KBM-7 (cell line): ENCODE data around the gene MLLT3.

Experiments
- DNase-seq: peaks from one replicate; pipeline ENCODE4 v3.0.0-alpha.2; 2015
- in situ Hi-C: fragments of 300-500 bp; cut with MboI; formaldehyde crosslinking; loops from 2 replicates; pipeline ENCODE4 v1.14.3; 2020; ENCODE audit warnings: low sequenced_read_pairs, low pct_unique_long_range_greater_than_20kb, mixed read lengths

The MLLT3 gene

DNA sequence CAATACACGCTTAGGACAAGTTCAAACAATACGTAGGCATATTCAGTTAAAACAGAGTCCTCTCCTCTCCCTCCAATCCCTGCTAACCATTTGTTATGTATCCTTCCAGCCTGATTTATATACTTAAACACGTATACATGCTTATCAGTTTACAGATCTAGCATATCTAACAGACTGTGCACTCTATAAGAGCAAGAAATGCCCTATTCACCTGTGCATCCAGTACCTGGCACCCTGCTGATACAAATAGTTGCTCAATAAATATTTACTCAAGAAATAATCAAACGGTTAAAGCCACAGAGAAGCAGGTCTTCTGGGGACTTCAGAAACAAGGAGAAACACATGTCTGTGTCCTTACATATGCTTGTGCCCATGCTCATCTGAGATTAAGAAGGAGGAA lies 55.9 kb downstream of the MLLT3 start:
- in situ Hi-C loops = no loop called here
- no peak for DNase-seq

DNA sequence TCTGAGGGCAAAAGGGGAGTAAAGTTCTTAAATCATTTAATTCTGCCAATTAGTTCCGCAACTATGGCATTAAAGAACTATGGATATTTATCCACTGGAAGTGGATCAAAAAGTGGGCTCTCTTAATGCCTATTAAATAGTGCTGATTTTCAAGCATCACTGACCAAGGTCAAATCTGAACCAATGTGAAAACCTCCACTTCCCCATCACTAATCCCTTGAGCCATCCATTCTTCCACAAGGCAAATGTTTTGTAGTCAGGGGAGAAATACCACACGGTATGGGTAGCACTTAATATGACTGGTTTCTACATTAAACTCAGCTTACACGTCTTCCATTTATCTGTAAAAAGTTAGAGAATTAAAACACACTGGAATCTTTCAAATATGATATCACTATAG lies 57.6 kb downstream of the MLLT3 start:
- in situ Hi-C loops = no loop called here
- DNase-seq = no peak

DNA sequence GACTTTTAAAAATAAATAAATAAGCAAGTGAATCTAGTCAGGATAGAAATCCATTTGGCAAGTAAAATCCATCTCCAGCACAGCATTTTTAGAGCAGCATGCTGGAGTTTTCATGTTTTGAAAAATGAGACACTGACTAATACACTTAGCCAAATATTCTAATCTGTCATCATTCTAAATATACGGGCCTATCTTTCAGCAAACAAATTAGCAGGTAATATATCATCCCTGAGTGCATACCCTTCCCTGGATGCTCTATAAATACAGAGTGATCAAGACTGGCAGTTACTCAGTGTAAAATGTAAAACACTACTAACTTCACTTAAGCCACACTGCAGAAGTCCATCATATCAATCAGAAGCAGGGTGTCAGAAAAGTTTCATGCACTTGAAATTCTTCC lies 58.4 kb downstream of the MLLT3 start:
- in situ Hi-C loops = no loop called here
- no peak for DNase-seq

DNA sequence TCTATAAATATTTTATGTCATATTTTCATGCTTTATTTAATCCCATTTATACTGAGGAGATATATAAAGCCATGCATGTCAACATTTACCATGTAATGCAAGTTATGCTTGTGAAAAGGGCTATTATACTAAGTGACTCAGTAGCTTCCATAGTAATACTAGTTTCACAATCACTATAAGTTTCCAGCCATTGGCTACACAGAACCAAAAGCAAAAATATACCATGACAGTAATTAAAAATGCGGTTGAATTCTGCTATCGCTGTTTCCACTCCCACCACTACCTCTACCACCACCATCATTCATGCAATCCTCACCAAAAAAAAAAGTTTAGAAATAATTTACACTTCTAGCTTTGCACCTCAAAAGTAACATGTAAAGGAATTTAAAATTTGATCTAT lies 60.2 kb downstream of the MLLT3 start:
- DNase-seq = no peak
- in situ Hi-C loops = no loop called here

DNA sequence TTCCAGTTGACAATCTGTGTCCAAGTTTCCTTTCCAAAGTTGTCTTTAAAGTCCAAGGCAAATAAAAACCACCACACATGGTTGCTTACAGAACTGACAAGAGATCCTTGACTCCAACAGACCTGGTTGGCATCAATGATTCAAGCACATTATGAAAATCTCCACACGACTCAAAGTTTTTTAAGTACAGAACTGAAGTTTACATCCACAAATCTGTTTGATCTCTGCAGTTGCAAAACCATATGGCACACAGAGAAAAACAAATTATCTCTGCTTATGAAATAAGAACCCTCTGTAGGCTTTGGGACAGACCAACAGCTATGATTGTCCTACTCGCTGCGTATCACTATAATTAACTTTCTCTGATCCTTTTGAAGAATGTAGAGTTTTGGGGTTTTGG lies 60.8 kb downstream of the MLLT3 start:
- no peak for DNase-seq
- in situ Hi-C loops = no loop called here

DNA sequence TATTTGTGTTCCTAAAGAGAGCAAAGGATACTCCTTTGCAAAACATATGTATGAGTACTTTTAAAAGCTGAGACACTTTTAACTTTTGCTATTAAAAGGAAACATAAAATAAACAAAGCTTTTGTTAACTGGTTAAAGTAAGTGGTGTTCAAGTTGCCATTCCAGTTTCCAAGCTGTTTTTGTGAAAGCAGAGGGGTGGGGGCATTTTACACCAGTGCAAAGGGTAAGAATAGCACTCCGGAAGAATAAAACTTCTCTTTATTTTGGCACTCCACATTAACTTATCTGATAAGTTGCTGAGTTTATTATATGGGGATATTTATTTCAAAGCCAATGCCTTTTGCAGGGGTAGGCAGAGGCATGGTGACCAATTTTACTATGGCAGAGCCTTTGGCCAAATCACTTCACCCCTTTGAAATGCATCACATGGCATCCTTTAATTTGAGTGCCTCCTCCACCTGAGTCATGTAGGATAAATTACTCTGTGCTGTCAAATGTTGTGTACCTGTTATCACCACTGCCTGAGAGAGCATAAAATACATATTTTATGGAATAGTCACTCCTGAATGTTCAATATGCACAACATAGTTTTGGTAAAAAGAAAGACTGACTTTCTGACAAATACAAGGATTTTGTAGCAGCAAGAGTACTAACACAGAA lies 62.9 kb downstream of the MLLT3 start:
- in situ Hi-C loops = no loop called here
- DNase-seq = no peak

DNA sequence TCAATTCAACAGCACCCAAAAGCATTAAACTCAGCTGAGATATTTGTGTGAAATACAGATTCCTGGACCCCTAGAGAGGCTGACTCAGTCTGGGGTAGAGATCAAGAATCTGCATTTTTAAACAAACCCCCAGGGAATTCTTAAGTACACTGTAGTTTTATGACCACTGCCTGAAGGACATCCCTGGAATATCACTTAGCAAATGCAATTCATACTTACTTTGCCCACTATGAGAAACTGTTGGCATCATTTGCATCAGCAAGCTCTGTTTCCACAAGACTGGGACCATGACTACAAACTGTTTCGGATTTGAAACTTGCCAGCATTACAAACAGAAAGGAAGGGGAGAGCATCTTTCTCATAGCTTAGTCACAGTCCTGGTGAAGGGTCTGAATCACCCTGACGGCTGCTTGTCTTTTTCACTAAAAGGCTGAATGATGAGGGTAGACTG lies 63.7 kb downstream of the MLLT3 start:
- in situ Hi-C loops = no loop called here
- DNase-seq = no peak

DNA sequence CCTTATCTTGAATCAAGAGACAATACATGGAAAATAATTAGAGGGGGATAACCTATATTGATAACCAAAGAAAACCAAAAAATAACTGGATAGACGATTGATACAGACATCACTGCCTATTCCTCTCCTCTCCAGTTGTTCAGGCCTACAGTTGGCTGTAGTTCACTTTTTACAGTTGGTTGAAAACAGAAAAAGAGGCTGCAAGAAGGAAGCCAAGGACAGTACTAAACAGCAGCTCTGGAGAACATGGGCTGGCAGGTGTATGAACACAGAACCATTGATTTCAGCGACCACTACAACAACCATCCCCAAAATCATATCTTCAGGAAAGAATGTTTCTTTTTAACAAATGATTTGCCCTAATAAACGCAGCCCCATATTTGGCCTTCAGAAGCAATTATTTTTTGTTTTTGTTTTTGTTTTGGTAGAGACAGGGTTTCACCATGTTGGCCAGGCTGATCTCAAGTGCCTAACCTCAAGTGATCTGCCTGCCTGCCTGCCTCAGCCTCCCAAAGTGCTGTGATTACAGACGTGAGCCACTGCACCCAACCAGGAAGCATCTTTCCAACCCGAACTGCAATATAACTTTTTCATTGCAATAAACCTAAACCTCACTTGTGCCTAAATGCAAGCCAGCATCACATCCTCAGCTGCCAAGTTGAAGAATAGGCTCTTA lies 64.3 kb downstream of the MLLT3 start:
- in situ Hi-C loops = no loop called here
- DNase-seq = no peak

DNA sequence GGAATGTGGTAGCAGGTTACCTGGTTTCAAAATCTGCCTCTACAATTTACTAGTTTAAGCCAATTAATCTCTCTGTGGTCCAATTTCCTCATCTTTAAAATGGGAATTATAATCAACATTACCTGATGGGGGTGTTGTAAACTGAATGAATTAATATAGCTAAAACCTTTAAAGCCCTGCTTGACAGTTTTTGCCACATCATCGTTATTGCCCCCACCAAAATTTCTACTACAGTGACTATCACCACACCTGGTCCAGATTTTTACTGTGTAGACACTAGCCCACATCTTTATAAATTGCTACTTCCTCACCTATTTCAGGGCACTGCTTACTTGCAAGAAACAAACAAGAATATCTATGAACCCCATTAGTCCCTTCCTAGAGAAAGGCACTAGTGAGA lies 65.0 kb downstream of the MLLT3 start:
- in situ Hi-C loops = no loop called here
- DNase-seq = no peak

DNA sequence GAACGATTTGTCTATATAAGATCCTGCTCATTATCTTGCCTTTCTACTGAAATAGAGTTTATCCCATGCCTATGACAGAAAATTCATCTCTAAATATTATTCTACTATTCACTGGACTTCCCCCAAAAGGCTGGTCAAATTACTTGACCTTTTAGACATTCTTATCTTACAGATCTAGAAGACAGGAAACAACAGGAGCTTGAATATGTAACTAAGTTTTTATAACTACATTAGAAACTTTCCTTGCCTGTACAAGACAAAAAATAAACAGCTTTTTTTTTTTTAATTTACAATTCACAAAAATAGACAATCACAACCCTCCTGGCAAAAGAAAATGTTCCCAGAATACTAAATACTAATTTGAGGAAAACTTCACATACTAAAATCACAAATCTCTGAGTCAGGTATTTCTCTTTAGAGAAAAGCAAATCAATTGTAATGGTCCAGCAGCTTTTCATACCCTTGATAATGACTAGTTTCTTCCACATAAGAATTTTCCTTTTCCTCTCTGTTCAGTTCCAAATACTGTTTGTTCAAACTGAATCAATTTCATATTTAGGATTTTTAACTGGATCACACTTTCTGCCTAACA lies 68.6 kb downstream of the MLLT3 start:
- in situ Hi-C loops = no loop called here
- DNase-seq = no peak

DNA sequence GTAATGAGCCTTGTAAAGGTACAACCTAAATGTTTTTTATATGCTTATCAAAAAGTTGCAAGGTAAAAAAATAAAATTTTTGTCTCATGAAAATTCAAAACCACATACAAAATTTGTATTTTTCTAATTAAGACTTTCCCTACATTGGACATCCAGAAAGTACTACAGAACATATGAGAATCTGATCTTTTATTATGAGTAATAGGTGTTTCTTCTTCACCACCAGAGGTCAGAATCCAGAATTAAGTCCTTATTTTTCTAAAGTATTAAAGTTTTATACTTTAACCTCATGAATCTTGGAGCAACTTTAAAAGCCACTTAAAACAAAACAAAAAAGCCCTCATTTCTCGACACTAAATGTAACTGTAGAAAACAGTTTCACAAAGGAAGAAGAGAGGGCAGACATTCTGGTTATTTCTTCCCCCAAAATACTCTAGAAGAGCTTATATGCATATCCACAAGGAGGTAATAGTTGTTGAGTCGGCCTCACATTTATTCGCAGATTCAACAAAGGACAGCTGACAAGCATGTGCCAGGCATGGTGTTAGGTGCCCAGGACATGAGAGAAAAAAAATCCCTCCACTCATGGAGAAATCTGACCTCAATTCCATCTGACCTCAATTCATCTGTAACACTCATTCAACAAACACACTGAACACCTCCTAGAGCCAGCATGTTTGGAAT lies 69.3 kb downstream of the MLLT3 start:
- peak; percentile 19 for DNase-seq
- in situ Hi-C loops = no loop called here

DNA sequence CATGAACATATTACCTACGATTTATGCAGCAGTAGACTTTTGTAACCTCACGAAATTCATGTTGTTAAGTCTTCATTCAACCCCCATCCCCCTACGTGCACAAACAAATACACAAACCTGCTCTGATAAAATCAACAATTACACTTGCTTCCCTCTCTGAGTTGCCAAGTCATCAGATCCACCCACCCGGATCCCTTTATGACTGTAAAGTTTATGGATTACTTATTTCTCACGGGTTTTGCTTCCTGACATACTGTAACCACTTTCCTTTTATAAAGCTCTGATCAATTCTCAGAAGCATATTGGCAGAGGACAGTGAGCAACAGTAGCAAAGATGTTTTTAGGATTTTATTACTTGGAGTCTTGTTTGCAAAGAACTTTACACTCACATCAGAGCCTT lies 70.5 kb downstream of the MLLT3 start:
- DNase-seq = no peak
- in situ Hi-C loops = no loop called here

DNA sequence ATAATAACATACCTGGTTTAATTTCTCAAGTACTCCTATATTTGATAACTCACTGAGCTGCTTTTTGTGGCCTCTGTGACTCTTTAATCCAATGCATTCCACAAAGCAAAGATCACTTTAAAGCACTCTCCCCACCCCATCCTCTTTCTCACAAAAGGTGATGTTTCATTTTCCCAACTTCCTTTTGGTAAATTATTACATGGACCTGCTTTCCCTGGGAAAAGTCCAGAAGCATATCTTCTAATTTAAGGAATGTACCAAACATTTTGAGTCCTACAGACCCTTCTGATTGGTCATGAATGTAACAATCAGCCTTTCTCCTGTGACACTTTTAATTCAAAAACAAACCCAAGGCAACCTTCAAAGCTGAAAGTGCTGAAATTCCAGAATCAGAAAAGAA lies 71.1 kb downstream of the MLLT3 start:
- no peak for DNase-seq
- in situ Hi-C loops = no loop called here

DNA sequence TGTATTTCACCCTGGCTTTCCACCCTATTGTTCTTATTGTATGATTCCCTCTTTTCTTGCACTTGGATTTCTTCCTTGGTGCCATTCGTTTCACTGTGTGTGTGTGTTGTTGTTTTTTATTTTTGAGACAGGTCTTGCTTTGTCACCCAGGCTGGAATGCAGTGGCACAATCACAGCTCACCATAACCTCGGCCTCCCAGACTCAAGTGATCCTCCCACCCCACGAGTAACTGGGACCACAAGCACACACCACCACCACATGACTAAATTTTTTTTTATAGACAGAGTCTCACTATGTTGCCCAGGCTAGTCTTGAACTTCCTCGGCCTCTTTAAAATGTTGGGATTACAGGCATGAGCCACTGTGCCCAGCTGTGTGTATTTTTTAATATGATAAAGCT lies 72.0 kb downstream of the MLLT3 start:
- DNase-seq = no peak
- in situ Hi-C loops = no loop called here

DNA sequence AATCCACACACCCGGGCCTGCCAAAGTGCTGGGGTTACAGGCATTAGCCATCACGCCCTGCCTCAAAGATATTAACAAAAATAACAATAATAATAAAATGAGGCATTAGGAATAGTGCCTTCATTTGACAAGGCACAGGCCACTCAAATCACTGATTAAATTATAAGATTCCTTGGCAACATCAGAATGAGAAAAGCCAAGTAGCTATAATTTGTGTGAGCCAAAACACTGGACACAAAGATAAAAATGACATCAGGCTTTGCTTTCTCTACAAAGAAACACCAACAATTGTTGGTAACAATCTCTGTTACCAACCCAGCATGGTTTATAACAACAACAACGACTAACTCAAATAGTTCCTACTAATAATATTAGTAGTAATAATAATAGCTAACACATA lies 73.2 kb downstream of the MLLT3 start:
- in situ Hi-C loops = no loop called here
- no peak for DNase-seq

DNA sequence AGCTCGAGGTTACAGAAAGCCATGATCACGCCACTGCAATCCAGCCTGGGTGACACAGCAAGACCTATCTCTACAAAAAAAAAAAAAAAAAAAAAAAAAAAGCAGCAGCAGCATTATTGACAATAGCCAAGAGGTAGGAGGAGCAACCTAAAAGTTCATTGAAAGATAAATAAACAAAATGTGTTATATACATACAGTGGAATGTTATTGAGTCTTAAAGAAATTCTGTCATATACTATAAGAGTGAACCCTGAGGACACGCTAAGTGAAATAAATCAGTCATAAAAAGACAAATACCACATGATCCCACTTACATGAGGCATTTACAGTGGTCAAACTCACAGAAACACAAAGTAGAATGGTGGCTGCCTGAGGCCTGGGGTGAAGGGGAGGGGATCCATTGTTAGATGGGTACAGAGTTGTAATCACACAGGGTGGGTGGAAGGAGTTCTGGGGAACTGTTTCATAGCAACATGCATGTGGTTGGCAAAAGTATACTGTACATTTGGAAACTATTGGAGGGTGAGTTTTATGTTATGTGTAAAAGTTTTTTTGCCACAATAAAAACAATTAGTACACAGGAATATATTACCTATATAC lies 77.2 kb downstream of the MLLT3 start:
- DNase-seq = no peak
- in situ Hi-C loops = no loop called here

DNA sequence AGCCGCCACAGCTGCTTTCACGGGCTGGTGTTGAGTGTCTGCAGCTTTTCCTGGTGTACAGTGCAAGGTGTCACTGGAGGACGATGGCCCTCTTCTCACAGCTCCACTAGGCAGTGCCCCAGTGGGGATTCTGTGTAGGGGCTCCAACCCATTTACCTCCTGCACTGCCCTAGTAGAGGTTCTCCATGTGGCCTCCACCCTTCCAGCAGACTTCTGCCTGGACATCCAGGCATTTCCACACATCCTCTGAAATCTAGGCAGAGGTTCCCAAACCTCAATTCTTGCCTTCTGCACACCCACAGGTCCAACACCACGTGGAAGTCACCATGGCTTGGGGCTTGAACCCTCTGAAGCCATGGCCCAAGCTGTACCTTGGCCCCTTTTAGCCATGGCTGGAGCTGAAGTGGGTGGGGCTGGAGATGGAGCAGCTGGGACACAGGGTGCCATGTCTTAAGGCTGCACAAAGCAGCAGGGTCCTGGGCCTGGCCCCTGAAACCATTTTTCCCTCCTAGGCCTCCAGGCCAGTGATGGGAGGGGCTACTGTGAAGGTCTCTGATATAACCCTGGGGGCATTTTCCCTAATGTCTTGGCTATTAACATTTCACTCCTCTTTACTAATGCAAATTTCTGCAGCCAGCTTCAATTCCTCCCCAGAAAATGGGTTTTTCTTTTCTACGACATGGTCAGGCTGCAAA lies 82.0 kb downstream of the MLLT3 start:
- in situ Hi-C loops = no loop called here
- no peak for DNase-seq

DNA sequence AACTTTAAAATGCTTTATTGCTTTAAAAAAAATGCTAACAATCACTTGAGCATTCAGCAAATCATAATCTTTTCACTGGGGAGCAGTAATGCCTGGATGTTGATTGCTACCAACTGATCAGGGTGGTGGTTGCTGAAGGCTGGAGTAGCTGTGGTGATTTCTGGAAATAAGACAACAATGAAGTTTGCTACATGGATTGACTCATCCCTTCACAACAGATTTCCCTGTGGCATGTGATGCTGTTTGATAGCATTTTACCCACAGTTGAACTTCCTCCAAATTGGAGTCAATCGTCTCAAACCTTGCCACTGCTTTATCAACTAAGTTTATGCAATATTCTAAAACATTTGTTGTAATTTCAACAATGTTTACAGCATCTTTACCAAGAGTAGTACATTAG lies 83.3 kb downstream of the MLLT3 start:
- in situ Hi-C loops = no loop called here
- no peak for DNase-seq

DNA sequence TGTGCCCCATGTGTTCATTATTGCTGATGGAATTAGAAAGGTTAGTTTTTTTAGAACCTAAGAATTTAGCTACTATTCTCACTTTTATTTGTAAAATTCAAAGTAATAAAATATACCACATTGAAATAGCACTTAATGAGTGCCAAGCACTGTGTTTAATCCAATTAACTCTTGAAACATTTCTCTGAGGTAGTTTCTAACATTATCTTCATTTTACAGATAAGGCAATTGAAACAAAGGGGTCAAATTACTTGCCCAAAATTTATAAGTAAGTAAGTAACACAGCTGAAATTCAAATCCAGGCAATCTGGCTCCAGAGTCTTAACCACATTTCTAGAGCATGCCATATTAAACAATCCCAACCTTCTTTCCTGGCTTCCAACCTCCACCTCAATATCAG lies 84.2 kb downstream of the MLLT3 start:
- no peak for DNase-seq
- in situ Hi-C loops = no loop called here
